ENCODE data around the gene SLC34A3.

DNA sequence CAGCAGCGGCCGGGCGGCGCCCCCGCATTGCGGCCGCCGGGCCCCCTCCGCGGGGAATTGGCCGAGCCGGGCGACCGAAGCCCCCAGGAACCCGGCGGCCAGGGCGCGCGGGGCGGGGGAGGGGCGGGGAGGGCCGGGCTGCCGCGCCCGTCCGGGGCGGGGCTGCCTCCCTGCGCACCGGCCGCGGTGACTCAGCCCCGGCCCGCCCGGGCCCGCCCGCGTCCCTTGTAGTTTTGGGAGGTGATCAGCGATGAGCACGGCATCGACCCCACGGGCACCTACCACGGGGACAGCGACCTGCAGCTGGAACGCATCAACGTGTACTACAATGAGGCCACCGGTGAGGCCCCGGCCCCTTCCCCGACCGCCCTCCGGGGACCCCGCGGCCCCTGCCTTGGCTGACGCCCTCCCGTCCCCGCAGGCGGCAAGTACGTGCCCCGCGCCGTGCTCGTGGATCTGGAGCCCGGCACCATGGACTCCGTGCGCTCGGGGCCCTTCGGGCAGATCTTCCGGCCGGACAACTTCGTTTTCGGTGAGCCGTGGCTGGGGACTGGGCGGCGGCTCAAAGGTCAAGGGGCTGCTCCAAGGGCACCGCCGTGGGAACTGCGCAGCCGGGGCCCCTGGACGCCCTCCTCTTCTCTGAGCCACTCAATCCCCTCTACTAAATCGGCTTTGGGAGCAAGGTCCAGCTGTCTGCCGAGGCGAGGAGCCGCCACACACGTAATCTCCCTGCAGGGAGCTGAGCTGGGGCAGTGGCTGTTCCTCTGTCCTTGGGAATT is 11.0 kb downstream of the SLC34A3 start:
- TF ChIP-seq, protein P1, sequence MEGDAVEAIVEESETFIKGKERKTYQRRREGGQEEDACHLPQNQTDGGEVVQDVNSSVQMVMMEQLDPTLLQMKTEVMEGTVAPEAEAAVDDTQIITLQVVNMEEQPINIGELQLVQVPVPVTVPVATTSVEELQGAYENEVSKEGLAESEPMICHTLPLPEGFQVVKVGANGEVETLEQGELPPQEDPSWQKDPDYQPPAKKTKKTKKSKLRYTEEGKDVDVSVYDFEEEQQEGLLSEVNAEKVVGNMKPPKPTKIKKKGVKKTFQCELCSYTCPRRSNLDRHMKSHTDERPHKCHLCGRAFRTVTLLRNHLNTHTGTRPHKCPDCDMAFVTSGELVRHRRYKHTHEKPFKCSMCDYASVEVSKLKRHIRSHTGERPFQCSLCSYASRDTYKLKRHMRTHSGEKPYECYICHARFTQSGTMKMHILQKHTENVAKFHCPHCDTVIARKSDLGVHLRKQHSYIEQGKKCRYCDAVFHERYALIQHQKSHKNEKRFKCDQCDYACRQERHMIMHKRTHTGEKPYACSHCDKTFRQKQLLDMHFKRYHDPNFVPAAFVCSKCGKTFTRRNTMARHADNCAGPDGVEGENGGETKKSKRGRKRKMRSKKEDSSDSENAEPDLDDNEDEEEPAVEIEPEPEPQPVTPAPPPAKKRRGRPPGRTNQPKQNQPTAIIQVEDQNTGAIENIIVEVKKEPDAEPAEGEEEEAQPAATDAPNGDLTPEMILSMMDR (IDR thresholded peaks at IDR 0.05; ENCODE audit: insufficient read depth, low read depth, low read length) = no peak
- TF ChIP-seq EZH2 (IDR thresholded peaks at IDR 0.05; ENCODE audit: insufficient read depth, low read length) = no peak
